Bone marrow (tissue), 2 donors: Measurements from ENCODE around the gene RALGPS2.

Experiments
- DNase-seq, 2 donors: peaks; one replicate each; lab custom pipeline; 2025; lab: John Stamatoyannopoulos, UW

The RALGPS2 gene

DNA sequence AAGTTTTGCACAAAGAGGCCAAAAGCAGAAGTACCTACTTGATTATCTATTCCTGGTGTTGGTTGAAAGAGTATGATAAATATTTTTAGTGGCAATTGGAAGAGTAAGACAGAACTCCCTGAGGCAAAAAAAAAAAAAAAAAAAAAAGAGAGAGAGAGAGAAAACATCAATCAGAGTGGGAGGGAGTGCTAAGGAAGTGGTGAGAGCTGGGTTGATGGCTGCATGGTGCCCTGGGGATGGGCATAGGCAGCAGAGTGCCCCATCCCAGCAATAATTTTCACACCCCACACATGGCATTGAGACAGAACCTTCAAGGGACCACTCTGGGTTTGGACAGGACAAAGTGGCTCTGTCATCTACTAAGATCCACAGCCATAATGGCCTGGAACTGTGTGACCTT is 241.3 kb downstream of the RALGPS2 start:
- DNase-seq = no peak

DNA sequence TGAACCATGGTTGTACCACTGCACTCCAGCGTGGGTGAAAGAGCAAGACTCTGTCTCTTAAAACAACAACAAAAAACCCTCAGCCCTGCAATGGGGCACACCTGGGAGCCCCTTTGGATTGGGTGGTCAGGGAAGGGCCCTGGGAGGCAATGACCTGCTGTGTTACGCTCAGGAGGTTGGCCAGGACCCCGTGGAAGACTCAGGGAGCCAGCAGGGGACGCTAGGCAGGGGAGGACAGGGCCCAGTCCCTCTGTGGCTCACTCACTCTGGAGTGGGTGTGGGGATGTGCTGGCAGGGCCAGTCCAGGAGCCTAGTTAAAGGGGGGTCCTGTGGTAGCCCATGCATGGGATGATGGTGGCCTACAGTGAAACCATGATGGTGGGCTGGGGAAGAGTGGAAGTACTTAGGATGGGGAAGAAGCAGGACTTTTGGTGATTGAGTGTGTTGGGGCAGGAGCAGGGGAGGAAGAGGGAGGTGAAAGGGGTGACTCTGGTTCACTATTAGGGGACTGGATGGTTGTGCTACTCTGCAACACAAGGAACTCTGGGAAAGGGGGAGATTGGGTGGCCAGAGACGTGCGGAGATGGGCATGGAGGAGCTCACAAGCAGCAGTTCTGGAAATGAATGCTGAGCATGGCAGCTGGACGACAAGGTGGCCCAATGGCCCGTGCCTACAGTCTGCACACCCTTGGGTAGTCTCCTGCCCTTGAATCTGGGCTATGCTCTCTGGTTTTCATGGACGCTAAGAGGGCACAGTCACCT is 244.4 kb downstream of the RALGPS2 start:
- no peak for DNase-seq

- DNase-seq = no peak
Measured at GRCh38 chr1:178970184-178970583, 245.1 kb downstream of the RALGPS2 start.
